Mesothelial cell of epicardium (in vitro differentiated cells): Measurements from ENCODE around the gene BCAT1. TPM values are rescaled to one million over a fixed set of nuclear protein-coding genes. Genes with fewer than 3 reads are reported as not detected.

Experiments
- DNase-seq, 2 experiments: peaks; one replicate each; pipeline ENCODE4 v3.0.0; 2021; ENCODE audit warnings: low spot score in 2 of 2; ENCODE audit not compliant: unreplicated experiment in 2 of 2
- H3K27ac Mint-ChIP-seq: 2 replicates; pipeline ENCODE4 v1.8.0; 2021; ENCODE audit warnings: mixed read lengths
- H3K27me3 Mint-ChIP-seq: 2 replicates; pipeline ENCODE4 v1.8.0; 2021; ENCODE audit warnings: low read depth, mixed read lengths
- H3K36me3 Mint-ChIP-seq: 2 replicates; pipeline ENCODE4 v1.8.0; 2021; ENCODE audit warnings: mixed read lengths
- H3K4me1 Mint-ChIP-seq: 2 replicates; pipeline ENCODE4 v1.8.0; 2021; ENCODE audit warnings: mixed read lengths
- H3K4me3 Mint-ChIP-seq: 2 replicates; pipeline ENCODE4 v1.8.0; 2021; ENCODE audit warnings: mild to moderate bottlenecking, moderate library complexity, mixed read lengths
- H3K9me3 Mint-ChIP-seq: 2 replicates; pipeline ENCODE4 v1.8.0; 2021; ENCODE audit warnings: mixed read lengths
- total RNA-seq: library from RNA; stranded (reverse); gene quantifications from 3 replicates; pipeline ENCODE4 v1.2.1, GENCODE V29; 2021
- TF ChIP-seq, protein P1 (sequence below): fragments of 200-600 bp; sonication (generic); IDR thresholded peaks from one replicate; pipeline ENCODE4 v1.5.0; 2021; ENCODE audit warnings: antibody characterized with exemption; ENCODE audit not compliant: unreplicated experiment

BCAT1 gene
- total RNA-seq, 1 donor from 2014 or later: 121 TPM

DNA sequence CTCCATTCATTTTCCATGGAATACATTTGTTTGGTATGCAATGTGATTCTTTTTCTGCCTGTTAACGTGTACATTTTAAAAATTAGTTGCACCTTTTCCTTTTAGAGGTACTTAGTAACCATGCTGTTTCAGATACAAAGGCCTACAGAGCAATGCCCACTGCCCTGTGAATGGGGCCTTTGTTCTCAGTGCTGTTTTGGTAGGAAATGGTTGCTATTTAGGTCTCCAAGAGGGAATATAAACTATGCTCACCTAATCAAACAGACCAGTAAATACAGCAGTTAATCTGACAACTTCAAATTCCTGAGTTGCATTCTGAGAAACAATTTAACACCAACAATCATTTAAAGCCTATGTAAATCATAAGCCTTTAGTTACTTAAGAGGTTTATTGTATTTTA, 188.7 kb downstream of the BCAT1 start:
- Mint-ChIP-seq H3K4me1 (peaks cover 9% of the 10 kb centered on the region), H3K4me3 (no peak overlapping the region), H3K27me3 (no peaks in the 10 kb centered on the region), H3K36me3 (no peaks in the 10 kb centered on the region), H3K9me3 (no peaks in the 10 kb centered on the region), H3K27ac (no peak overlapping the region)
- no peak for DNase-seq
- TF ChIP-seq, protein P1, sequence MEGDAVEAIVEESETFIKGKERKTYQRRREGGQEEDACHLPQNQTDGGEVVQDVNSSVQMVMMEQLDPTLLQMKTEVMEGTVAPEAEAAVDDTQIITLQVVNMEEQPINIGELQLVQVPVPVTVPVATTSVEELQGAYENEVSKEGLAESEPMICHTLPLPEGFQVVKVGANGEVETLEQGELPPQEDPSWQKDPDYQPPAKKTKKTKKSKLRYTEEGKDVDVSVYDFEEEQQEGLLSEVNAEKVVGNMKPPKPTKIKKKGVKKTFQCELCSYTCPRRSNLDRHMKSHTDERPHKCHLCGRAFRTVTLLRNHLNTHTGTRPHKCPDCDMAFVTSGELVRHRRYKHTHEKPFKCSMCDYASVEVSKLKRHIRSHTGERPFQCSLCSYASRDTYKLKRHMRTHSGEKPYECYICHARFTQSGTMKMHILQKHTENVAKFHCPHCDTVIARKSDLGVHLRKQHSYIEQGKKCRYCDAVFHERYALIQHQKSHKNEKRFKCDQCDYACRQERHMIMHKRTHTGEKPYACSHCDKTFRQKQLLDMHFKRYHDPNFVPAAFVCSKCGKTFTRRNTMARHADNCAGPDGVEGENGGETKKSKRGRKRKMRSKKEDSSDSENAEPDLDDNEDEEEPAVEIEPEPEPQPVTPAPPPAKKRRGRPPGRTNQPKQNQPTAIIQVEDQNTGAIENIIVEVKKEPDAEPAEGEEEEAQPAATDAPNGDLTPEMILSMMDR: no peak

Other genes starting within 250 kb of the BCAT1 start
- gene DNAI7, start 246.1 kb upstream of the BCAT1 start, total RNA-seq: 0.70 to 1.5 TPM (median 0.84 TPM) in 3 replicates
- gene ETFRF1, start 246.1 kb upstream of the BCAT1 start, total RNA-seq: 14.3 to 20.7 TPM (median 17.5 TPM) in 3 replicates